Right atrium auricular region (tissue), 2 donors: ENCODE data around the gene EIF5A2. TPM values are rescaled to one million over a fixed set of nuclear protein-coding genes. Genes with fewer than 3 reads are reported as not detected.
"Not testable (repeated sequence)": the region's sequence is repeated elsewhere in the genome, so short reads cannot be mapped to it uniquely, and the experiment has no call there.

Experiments used
- DNase-seq: peaks from one replicate; pipeline ENCODE4 v3.0.0-alpha.2; 2019; ENCODE audit warnings: low spot score
- H3K27ac ChIP-seq, 2 donors: fragments of 200-600 bp; sonication (generic); 1 replicate in 1 of 2; 2 replicates in 1 of 2; pipeline ENCODE4 v1.5.1; 2016 to 2019
- H3K27me3 ChIP-seq, 2 donors: fragments of 200-600 bp; sonication (generic); one replicate each; pipeline versions ENCODE4 v1.5.1 to v1.6.0; 2017 to 2019
- H3K36me3 ChIP-seq: fragments of 200-600 bp; sonication (generic); one replicate; pipeline ENCODE4 v1.5.1; 2016
- H3K4me1 ChIP-seq, 2 donors: fragments of 200-600 bp; sonication (generic); one replicate each; pipeline versions ENCODE4 v1.5.1 to v1.6.0; 2017 to 2019
- H3K4me3 ChIP-seq, 2 donors: fragments of 200-600 bp; sonication (generic); 1 replicate in 1 of 2; 2 replicates in 1 of 2; pipeline ENCODE4 v1.5.1; 2017 to 2019; ENCODE audit warnings: mild to moderate bottlenecking in 1 of 2, moderate library complexity in 1 of 2
- H3K9me3 ChIP-seq, 2 donors: fragments of 200-600 bp; sonication (generic); one replicate each; pipeline ENCODE4 v1.5.1; 2019
- CTCF ChIP-seq, 2 donors: fragments of 200-600 bp; sonication (generic); IDR thresholded peaks; one replicate each; pipeline ENCODE4 v1.5.1; 2019; ENCODE audit warnings: antibody characterized with exemption in 2 of 2
- total RNA-seq, 2 donors: library from RNA; depleted of rRNA; stranded (reverse); fragments of >200 nt; gene quantifications; one replicate each; pipeline ENCODE4 v1.1.0, GENCODE V29; 2016

EIF5A2 gene
- total RNA-seq, 2 donors from 2014 or later, result 4.2 to 5.0 TPM

DNA sequence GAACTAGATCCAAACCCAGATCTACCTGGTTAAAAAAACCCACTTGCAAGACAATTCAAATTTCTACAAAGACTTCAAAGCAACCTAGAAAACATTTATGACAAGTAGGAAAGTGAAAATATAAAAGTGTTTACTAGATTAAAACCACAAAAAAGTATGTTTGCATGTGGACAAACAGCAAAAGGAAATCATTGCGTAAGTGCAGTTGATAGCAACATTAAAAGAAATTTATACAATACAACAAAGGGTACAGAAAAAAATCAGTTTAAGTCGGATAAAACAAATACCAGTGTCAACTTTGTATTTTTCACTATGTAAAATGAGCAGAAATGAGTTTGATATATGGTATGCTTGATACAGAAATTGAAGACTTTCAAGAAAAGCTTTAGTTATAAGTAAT, 2.6 kb downstream of the EIF5A2 start:
- H3K9me3 ChIP-seq, result peaks cover 0 to 7% of the 10 kb centered on the region in 2 donors
- no peak overlapping the region for H3K27ac ChIP-seq

DNA sequence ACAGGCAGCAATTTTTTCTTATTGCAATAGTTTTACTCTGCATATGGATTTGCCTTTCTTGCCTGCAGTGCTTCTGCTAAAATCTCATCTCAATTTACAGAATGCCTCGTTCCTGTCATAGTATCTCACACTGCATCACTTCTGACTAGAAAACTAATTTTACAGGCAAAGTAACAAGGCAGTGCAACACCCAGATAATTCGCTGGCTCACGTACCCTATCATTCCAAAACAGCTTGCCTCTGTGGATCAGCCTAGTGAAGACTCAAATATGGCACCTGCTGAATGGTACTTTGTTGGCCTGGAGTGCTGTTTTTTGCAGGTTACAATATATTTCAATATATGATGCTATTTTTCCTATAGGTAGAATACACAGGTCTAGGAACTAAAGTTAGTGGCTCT, 5.3 kb downstream of the EIF5A2 start:
- Histone ChIP-seq H3K36me3 (no peaks in the 10 kb centered on the region), H3K27me3 (no peaks in the 10 kb centered on the region), H3K4me3 (no peak overlapping the region), H3K4me1 (peaks cover 0 to 19% of the 10 kb centered on the region in 2 donors), H3K9me3 (no peaks in the 10 kb centered on the region), H3K27ac (no peak overlapping the region)
- no peak for TF ChIP-seq CTCF (IDR thresholded peaks at IDR 0.05)
- DNase-seq, result no peak

More for the DNA sequence above, 2.6 kb downstream of the EIF5A2 start:
- Histone ChIP-seq H3K36me3 (no peaks in the 10 kb centered on the region), H3K4me3 (no peak overlapping the region), H3K4me1 (peaks cover 0 to 19% of the 10 kb centered on the region in 2 donors), H3K27me3 (no peaks in the 10 kb centered on the region)
- TF ChIP-seq CTCF (IDR thresholded peaks at IDR 0.05), result no peak
- no peak for DNase-seq

DNA sequence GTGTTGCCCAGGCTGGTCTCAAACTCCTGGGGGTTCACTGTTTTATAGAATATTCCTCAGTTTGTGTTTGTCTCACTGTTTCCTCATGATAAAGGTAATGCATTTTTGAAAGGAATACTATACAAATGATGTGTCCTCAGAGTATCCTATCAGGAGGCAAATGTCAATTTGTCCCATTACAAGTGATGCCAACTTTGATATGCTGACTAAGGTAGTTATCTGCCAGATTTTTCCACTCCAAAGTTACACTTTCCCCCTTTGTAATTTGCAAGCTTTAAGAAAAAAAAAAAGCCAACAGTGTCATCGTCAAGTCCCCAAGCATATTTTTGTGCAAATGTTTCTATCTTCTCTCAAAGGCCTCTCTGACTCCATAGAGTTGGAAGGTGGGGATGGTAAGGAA, 9.0 kb downstream of the EIF5A2 start:
- Histone ChIP-seq H3K4me3 (no peak overlapping the region), H3K36me3 (no peaks in the 10 kb centered on the region), H3K27ac (no peak overlapping the region), H3K4me1 (no peaks in the 10 kb centered on the region), H3K9me3 (no peaks in the 10 kb centered on the region), H3K27me3 (no peaks in the 10 kb centered on the region)
- no peak for DNase-seq
- TF ChIP-seq CTCF (IDR thresholded peaks at IDR 0.05), result no peak

DNA sequence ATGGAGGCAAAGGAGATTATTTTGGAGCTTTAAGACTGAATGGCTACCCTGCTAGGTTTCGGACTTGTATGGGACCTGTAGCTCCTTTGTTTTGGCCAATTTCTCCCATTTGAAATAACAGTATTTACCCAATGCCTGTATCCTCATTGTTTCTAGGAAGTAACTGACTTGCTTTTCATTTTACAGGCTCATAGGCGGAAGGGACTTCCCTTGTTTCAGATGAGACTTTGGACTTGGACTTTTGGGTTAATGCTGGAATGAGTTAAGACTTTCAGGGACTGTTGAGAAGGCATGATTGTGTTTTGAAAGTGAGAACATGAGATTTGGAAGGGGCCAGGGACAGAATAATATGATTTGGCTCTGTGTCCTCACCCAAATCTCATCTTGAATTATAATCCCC, 10.5 kb downstream of the EIF5A2 start:
- Histone ChIP-seq H3K27me3 (no peaks in the 10 kb centered on the region), H3K27ac (no peak overlapping the region), H3K4me1 (no peaks in the 10 kb centered on the region), H3K4me3 (no peak overlapping the region), H3K36me3 (no peaks in the 10 kb centered on the region), H3K9me3 (no peaks in the 10 kb centered on the region)
- TF ChIP-seq CTCF (IDR thresholded peaks at IDR 0.05), result no peak
- DNase-seq, result no peak

- H3K4me3 ChIP-seq, result not testable (repeated sequence)
These were observed 11.2 kb downstream of the EIF5A2 start for GRCh38 chr3:170897199-170897598.

GRCh38 chr3:170896781-170897180, 11.7 kb downstream of the EIF5A2 start:
- TF ChIP-seq CTCF (IDR thresholded peaks at IDR 0.05), result no peak
- DNase-seq, result no peak

More at GRCh38 chr3:170897199-170897598, 11.2 kb downstream of the EIF5A2 start:
- DNase-seq, H3K9me3 ChIP-seq, H3K27me3 ChIP-seq, H3K36me3 ChIP-seq, H3K4me1 ChIP-seq, H3K27ac ChIP-seq: not testable (repeated sequence)

DNA sequence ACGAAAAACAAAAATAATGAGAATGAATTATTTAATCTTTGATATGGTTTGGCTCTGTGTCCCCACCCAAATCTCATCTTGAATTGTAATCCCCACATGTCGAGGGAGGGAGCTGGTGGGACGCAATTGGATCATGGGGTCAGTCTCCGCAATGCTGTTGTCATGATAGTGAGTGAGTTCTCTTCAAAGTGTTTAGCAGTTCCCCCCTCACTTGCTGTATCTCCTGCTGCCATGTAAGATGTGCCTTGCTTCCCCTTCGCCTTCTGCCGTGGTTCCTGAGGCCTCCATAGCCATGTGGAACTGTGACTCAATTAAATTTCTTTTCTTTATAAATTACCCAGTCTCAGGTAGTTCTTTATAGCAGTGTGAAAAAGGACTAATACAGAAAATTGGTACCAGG, 12.1 kb downstream of the EIF5A2 start:
- not testable (repeated sequence) for H3K4me1 ChIP-seq, H3K27ac ChIP-seq, H3K36me3 ChIP-seq, H3K4me3 ChIP-seq, DNase-seq, H3K9me3 ChIP-seq, H3K27me3 ChIP-seq

More at GRCh38 chr3:170896781-170897180, 11.7 kb downstream of the EIF5A2 start:
- Histone ChIP-seq H3K27ac (no peak overlapping the region), H3K4me3 (no peak overlapping the region), H3K9me3 (no peaks in the 10 kb centered on the region), H3K36me3 (no peaks in the 10 kb centered on the region), H3K4me1 (no peaks in the 10 kb centered on the region), H3K27me3 (no peaks in the 10 kb centered on the region)
